HepG2 (cell line): ENCODE results near the gene SPON1. TPM values are rescaled to one million over a fixed set of nuclear protein-coding genes. Genes with fewer than 3 reads are reported as not detected.

Experiments
- ATAC-seq: fragments of 200-7000 bp; cut with Tn5 transposase; 3 replicates; pipeline ENCODE4 v1.9.1; 2020; ENCODE audit warnings: mild to moderate bottlenecking, moderate library complexity
- BruUV-seq: library from RNA; stranded (reverse); fragments of 400-500 nt; replicated peaks from 2 replicates; lab custom pipeline; 2021; lab: Mats Ljungman, UMichigan
- CTCF ChIA-PET: fragments of 300-600 bp; formaldehyde crosslinking; extraction: SDS; loops from one replicate; lab custom pipeline; 2021; ENCODE audit warnings: low total read pairs, inconsistent platforms, low intra/inter-chr PET ratio; lab: Yijun Ruan, JAX
- POLR2A ChIA-PET: fragments of 350-600 bp; sonication (Branson Sonifier 250); formaldehyde crosslinking; loops from one replicate; lab custom pipeline; 2020; ENCODE audit warnings: antibody characterized with exemption, inconsistent platforms; lab: Yijun Ruan, JAX
- DNase-seq: peaks from one replicate; pipeline ENCODE4 v3.0.0-alpha.2; 2015; ENCODE audit warnings: low spot score
- FAIRE-seq: peaks from 3 replicates; lab custom pipeline; 2011; peaks lifted over from hg19 to GRCh38; lab: Jason Lieb, UNC
- H2AFZ ChIP-seq: one replicate; pipeline ENCODE4 v1.6.1; 2011; ENCODE audit warnings: low read length, inconsistent platforms
- H3K27ac ChIP-seq: fragments of 300-600 bp; 3 replicates; pipeline ENCODE4 v1.8.0; 2011; ENCODE audit warnings: mixed run types, mild to moderate bottlenecking, mixed read lengths, low read length, inconsistent platforms; ENCODE audit not compliant: insufficient read depth; ENCODE audit errors: extremely low read length
- H3K27me3 ChIP-seq, 2 experiments: fragments of 200-600 bp in 1 of 2; 2 replicates in 1 of 2; 3 replicates in 1 of 2; pipeline versions ENCODE4 v1.6.0 to v1.8.0; 2011; ENCODE audit warnings: low read length in 2 of 2, mild to moderate bottlenecking in 2 of 2, moderate library complexity in 2 of 2, inconsistent platforms in 1 of 2; ENCODE audit not compliant: insufficient read depth in 2 of 2, control insufficient read depth in 1 of 2
- H3K36me3 ChIP-seq, 2 experiments: fragments of 200-600 bp in 1 of 2; replicated peaks in 1 of 2; 2 replicates in 1 of 2; 3 replicates in 1 of 2; pipeline versions ENCODE4 v1.5.1 to v1.8.0; 2011; ENCODE audit warnings: low read length in 2 of 2, inconsistent platforms in 1 of 2; ENCODE audit not compliant: insufficient read depth in 2 of 2, control insufficient read depth in 1 of 2
- H3K4me1 ChIP-seq: 2 replicates; pipeline ENCODE4 v1.5.1; 2012; ENCODE audit warnings: low read length, inconsistent platforms; ENCODE audit not compliant: insufficient read depth
- H3K4me2 ChIP-seq: 2 replicates; pipeline ENCODE4 v1.6.0; 2011; ENCODE audit warnings: low read depth, low read length, inconsistent platforms
- H3K4me3 ChIP-seq, 3 experiments: fragments of 200-600 bp in 1 of 3; sonication (generic), shearing (Covaris generic) in 1 of 3; replicated peaks in 1 of 3; 2 replicates each; pipeline ENCODE4 v1.5.1; 2011 to 2016; ENCODE audit warnings: low read length in 3 of 3, inconsistent platforms in 2 of 3, low read depth in 2 of 3, mild to moderate bottlenecking in 2 of 3, control low read depth in 1 of 3, mixed read lengths in 1 of 3; ENCODE audit not compliant: insufficient read depth in 1 of 3
- H3K79me2 ChIP-seq: one replicate; pipeline ENCODE4 v1.6.1; 2011; ENCODE audit warnings: low read length, inconsistent platforms; ENCODE audit not compliant: insufficient read depth
- H3K9ac ChIP-seq: 2 replicates; pipeline ENCODE4 v1.6.0; 2011; ENCODE audit warnings: mild to moderate bottlenecking, low read depth, low read length, inconsistent platforms; ENCODE audit not compliant: insufficient read depth
- H3K9me3 ChIP-seq: 2 replicates; pipeline ENCODE4 v1.5.1; 2012; ENCODE audit warnings: mild to moderate bottlenecking, low read length
- H4K20me1 ChIP-seq: 2 replicates; pipeline ENCODE4 v1.6.0; 2011; ENCODE audit warnings: inconsistent platforms, mild to moderate bottlenecking, low read length, moderate library complexity; ENCODE audit not compliant: insufficient read depth
- DR1 ChIP-seq: sonication (generic); formaldehyde crosslinking; IDR thresholded peaks from 2 replicates; pipeline ENCODE4 v1.8.0; 2021; ENCODE audit warnings: mild to moderate bottlenecking, missing genetic modification reagents, inconsistent platforms
- ETV6 ChIP-seq: sonication (generic); formaldehyde crosslinking; conservative IDR thresholded peaks from 2 replicates; pipeline ENCODE4 v1.4.0; 2020; ENCODE audit warnings: missing genetic modification reagents
- GFI1 ChIP-seq: sonication (generic); formaldehyde crosslinking; IDR thresholded peaks from 2 replicates; pipeline ENCODE4 v1.5.0; 2020; ENCODE audit warnings: missing genetic modification reagents, mild to moderate bottlenecking, borderline replicate concordance
- HDAC2 ChIP-seq: sonication (generic); formaldehyde crosslinking; IDR thresholded peaks from 2 replicates; pipeline ENCODE4 v1.4.0; 2020; ENCODE audit warnings: missing genetic modification reagents
- HOXA3 ChIP-seq: sonication (generic); formaldehyde crosslinking; IDR thresholded peaks from 2 replicates; pipeline ENCODE4 v1.5.0; 2020; ENCODE audit warnings: missing genetic modification reagents
- KMT2A ChIP-seq: sonication (generic); formaldehyde crosslinking; IDR thresholded peaks from 2 replicates; pipeline ENCODE4 v1.4.0; 2020; ENCODE audit warnings: missing genetic modification reagents
- MAZ ChIP-seq, 2 experiments: sonication (generic) in 1 of 2; formaldehyde crosslinking in 1 of 2; IDR thresholded peaks; 2 replicates each; pipeline versions ENCODE4 v1.5.0 to v1.6.1; 2012 to 2020; ENCODE audit warnings: low read depth in 2 of 2, mild to moderate bottlenecking in 2 of 2, borderline replicate concordance in 1 of 2, improper control_type of control experiment in 1 of 2, low read length in 1 of 2, missing genetic modification reagents in 1 of 2, moderate library complexity in 1 of 2
- SNRNP70 ChIP-seq: fragments of 200-400 bp; formaldehyde crosslinking; IDR thresholded peaks from 2 replicates; pipeline ENCODE4 v1.6.1; 2017; ENCODE audit warnings: mild to moderate bottlenecking, low read depth, low read length, moderate library complexity
- SPEN ChIP-seq: sonication (generic); formaldehyde crosslinking; IDR thresholded peaks from 2 replicates; pipeline ENCODE4 v1.5.1; 2020; ENCODE audit warnings: low read depth, mild to moderate bottlenecking, missing genetic modification reagents
- ZBTB3 ChIP-seq: sonication (generic); formaldehyde crosslinking; IDR thresholded peaks from 2 replicates; pipeline ENCODE4 v1.4.0; 2020; ENCODE audit warnings: low read depth, mild to moderate bottlenecking, moderate library complexity, missing genetic modification reagents, borderline replicate concordance
- ZMYM3 ChIP-seq: sonication (generic); formaldehyde crosslinking; IDR thresholded peaks from 2 replicates; pipeline ENCODE4 v1.5.1; 2020; ENCODE audit warnings: mild to moderate bottlenecking, missing genetic modification reagents
- ZNF558 ChIP-seq: sonication (generic); formaldehyde crosslinking; IDR thresholded peaks from 2 replicates; pipeline ENCODE4 v1.9.0; 2022; ENCODE audit warnings: mild to moderate bottlenecking, missing genetic modification reagents, borderline replicate concordance
- ZNF775 ChIP-seq: sonication (generic); formaldehyde crosslinking; IDR thresholded peaks from 2 replicates; pipeline ENCODE4 v1.4.0; 2020; ENCODE audit warnings: missing genetic modification reagents, mild to moderate bottlenecking, moderate library complexity, borderline replicate concordance
- WGBS: methylation state at CpG from one replicate; pipeline ENCODE4 v1.1.6; 2017; ENCODE audit warnings: low lambda C conversion rate; 5-methylcytosine and 5-hydroxymethylcytosine counted together
- in situ Hi-C: cut with HindIII; loops from 2 replicates; pipeline ENCODE4 v1.10.0; 2017; ENCODE audit warnings: low pct_unique_long_range_greater_than_20kb; ENCODE audit not compliant: extremely low pct_ligation_motif_present
- intact Hi-C: fragments of 100-400 bp; cut with micrococcal nuclease; formaldehyde crosslinking; loops from one replicate; pipeline ENCODE4 v1.10.0; 2022; ENCODE audit not compliant: unreplicated experiment
- polyA plus RNA-seq, 8 experiments: library from polyadenylated mRNA; depleted of rRNA in 3 of 8; stranded (reverse) in 7 of 8; unstranded in 1 of 8; fragments of >200 nt; fragmentation: Illumina TruSeq in 4 of 8; extraction: Trizol in 4 of 8; gene quantifications; 2 replicates each; pipeline versions ENCODE4 v1.2.1 to v1.2.3, GENCODE V29; 2011 to 2016; ENCODE audit warnings: low read depth in 4 of 8, missing spikeins in 1 of 8, mixed read lengths in 1 of 8; ENCODE audit not compliant: insufficient read depth in 1 of 8
- total RNA-seq, 5 experiments: library from RNA; depleted of rRNA; stranded (reverse); fragments of >200 nt; fragmentation: Illumina TruSeq; extraction: Trizol; gene quantifications; 2 replicates each; pipeline ENCODE4 v1.2.3, GENCODE V29; 2016; ENCODE audit warnings: low read depth in 1 of 5
- TF ChIP-seq, protein P1 (sequence below): sonication (generic); formaldehyde crosslinking; conservative IDR thresholded peaks from 2 replicates; pipeline ENCODE4 v1.4.0; 2020; ENCODE audit warnings: missing genetic modification reagents
- TF ChIP-seq, protein P2 (sequence below): IDR thresholded peaks from 2 replicates; pipeline ENCODE4 v1.6.1; 2016; ENCODE audit warnings: low read depth, control low read depth

SPON1 gene
- total and polyA plus RNA-seq, 2 of the 13 experiments (the other 11 are each of a cell fraction or from before 2014, with no cell fraction given) = not detected

DNA sequence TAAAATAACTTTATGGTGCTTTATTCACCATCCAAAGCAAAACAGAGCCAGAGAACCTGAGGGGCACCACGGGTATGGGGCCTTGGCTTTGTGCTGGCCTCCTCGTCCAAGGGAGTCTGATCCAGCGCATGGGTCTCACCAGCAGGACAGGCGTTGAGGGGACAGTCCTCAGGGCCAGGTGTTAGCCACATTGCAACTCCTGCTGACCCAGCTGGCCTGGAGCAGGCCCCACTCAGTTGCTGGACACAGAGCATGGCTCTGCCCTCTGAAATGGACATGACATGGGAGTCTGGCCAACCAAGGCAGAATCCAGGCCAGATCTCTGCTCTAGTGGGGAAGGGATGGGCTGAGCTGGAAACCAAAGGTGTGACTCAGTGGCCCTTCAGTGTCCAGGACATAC is 280.2 kb downstream of the SPON1 start:
- WGBS = 27% methylated on average over 4 of the region's 4 CpGs
- in situ Hi-C loops = no loop called here
- DNase-seq (no peak), ATAC-seq (no peak)
- BruUV-seq = no TSS peak
- Histone ChIP-seq H3K27me3 (peaks cover 0 to 40% of the 10 kb centered on the region in 2 experiments; a peak in 3 of 5 replicates), H3K9ac (no peak overlapping the region), H4K20me1 (no peaks in the 10 kb centered on the region), H3K36me3 (no peaks in the 10 kb centered on the region), H3K9me3 (no peaks in the 10 kb centered on the region), H2AFZ (no peak overlapping the region), H3K4me2 (no peak overlapping the region), H3K27ac (no peak overlapping the region), H3K79me2 (no peaks in the 10 kb centered on the region), H3K4me1 (no peaks in the 10 kb centered on the region), H3K4me3 (no peak overlapping the region)
- CTCF ChIA-PET = no interaction called here
- intact Hi-C loops = no loop called here
- POLR2A ChIA-PET = no interaction called here
- TF ChIP-seq HOXA3 (CRISPR knock-in tag) = no peak
- TF ChIP-seq ETV6 (CRISPR knock-in tag) = no peak
- TF ChIP-seq, protein P1, sequence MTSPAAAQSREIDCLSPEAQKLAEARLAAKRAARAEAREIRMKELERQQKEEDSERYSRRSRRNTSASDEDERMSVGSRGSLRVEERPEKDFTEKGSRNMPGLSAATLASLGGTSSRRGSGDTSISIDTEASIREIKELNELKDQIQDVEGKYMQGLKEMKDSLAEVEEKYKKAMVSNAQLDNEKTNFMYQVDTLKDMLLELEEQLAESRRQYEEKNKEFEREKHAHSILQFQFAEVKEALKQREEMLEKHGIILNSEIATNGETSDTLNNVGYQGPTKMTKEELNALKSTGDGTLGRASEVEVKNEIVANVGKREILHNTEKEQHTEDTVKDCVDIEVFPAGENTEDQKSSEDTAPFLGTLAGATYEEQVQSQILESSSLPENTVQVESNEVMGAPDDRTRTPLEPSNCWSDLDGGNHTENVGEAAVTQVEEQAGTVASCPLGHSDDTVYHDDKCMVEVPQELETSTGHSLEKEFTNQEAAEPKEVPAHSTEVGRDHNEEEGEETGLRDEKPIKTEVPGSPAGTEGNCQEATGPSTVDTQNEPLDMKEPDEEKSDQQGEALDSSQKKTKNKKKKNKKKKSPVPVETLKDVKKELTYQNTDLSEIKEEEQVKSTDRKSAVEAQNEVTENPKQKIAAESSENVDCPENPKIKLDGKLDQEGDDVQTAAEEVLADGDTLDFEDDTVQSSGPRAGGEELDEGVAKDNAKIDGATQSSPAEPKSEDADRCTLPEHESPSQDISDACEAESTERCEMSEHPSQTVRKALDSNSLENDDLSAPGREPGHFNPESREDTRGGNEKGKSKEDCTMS (CRISPR knock-in tag) = no peak
- no peak for TF ChIP-seq SNRNP70
- TF ChIP-seq ZNF775 (CRISPR knock-in tag) = no peak
- TF ChIP-seq, all 625 proteins: peak for 0
- FAIRE-seq = no peak

DNA sequence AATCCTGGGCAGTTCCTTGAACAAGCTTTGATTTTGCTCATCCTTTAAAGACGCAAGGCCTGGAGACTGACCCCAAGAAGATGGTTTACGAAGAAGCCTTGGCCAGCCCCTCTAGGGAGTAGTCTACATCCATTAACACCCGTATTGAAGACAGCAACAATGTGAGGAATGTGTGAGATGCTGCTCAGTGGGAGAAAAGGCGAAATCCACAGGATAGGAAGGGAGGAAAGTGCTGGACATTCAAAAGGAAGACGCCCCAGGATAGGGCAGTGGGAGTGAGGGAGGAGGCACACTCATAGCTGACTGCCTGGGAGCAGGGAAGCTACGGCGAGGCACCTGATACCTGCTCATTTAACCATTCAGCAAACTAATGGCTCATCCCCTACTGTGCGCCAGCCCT is 282.4 kb downstream of the SPON1 start:
- Histone ChIP-seq H3K79me2 (no peaks in the 10 kb centered on the region), H3K4me1 (no peaks in the 10 kb centered on the region), H4K20me1 (no peaks in the 10 kb centered on the region), H3K4me2 (no peak overlapping the region), H3K27ac (no peak overlapping the region), H3K4me3 (no peak overlapping the region), H3K27me3 (peaks cover 0 to 41% of the 10 kb centered on the region in 2 experiments; a peak in 2 of 5 replicates), H2AFZ (no peak overlapping the region), H3K9ac (no peak overlapping the region), H3K9me3 (no peaks in the 10 kb centered on the region), H3K36me3 (no peaks in the 10 kb centered on the region)
- FAIRE-seq (no peak), ATAC-seq (no peak), DNase-seq (no peak)
- BruUV-seq = no TSS peak
- ChIA-PET CTCF (no interaction called here), POLR2A (no interaction called here)
- in situ Hi-C loops (loop anchor here (5.0 kb wide), 1 partner anchor 288 kb away; no protein-coding TSS in a partner anchor), intact Hi-C loops (loop anchor here (5.0 kb wide), 1 partner anchor 273 kb away; no protein-coding TSS in a partner anchor)
- WGBS = 10% methylated on average over 7 of the region's 8 CpGs
- TF ChIP-seq ZBTB3 (CRISPR knock-in tag) (no peak), HDAC2 (CRISPR knock-in tag) (no peak), SPEN (CRISPR knock-in tag) (no peak), DR1 (no peak), KMT2A (no peak), ZNF558 (CRISPR knock-in tag) (no peak), ZMYM3 (CRISPR knock-in tag) (no peak), MAZ (IDR thresholded peaks at IDR 0.05; ENCODE audit: borderline replicate concordance, low read depth, low read length) (no peak), MAZ (CRISPR knock-in tag; IDR thresholded peaks at IDR 0.05; ENCODE audit: low read depth) (no peak), GFI1 (no peak)
- TF ChIP-seq, protein P2, sequence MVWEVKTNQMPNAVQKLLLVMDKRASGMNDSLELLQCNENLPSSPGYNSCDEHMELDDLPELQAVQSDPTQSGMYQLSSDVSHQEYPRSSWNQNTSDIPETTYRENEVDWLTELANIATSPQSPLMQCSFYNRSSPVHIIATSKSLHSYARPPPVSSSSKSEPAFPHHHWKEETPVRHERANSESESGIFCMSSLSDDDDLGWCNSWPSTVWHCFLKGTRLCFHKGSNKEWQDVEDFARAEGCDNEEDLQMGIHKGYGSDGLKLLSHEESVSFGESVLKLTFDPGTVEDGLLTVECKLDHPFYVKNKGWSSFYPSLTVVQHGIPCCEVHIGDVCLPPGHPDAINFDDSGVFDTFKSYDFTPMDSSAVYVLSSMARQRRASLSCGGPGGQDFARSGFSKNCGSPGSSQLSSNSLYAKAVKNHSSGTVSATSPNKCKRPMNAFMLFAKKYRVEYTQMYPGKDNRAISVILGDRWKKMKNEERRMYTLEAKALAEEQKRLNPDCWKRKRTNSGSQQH = no peak
